DND-41 (cell line): ENCODE data around the gene PCNA.

Source experiments
- ATAC-seq: fragments of 200-7000 bp; cut with Tn5 transposase; 3 replicates; pipeline ENCODE4 v1.9.1; 2021; ENCODE audit warnings: low read depth; ENCODE audit not compliant: insufficient read depth
- DNase-seq: peaks from one replicate; pipeline ENCODE4 v3.0.0-alpha.2; 2020
- H2AFZ ChIP-seq: 2 replicates; pipeline ENCODE4 v1.6.0; 2012; ENCODE audit warnings: low read depth, low read length
- H3K27ac ChIP-seq: 2 replicates; pipeline ENCODE4 v1.5.1; 2012; ENCODE audit warnings: low read length, inconsistent platforms
- H3K27me3 ChIP-seq: fragments of 200-600 bp; sonication (generic); 2 replicates; pipeline ENCODE4 v1.6.0; 2012; ENCODE audit warnings: low read length, mild to moderate bottlenecking, inconsistent platforms; ENCODE audit not compliant: insufficient read depth, poor library complexity
- H3K36me3 ChIP-seq: 2 replicates; pipeline ENCODE4 v1.5.1; 2012; ENCODE audit warnings: low read length, inconsistent platforms; ENCODE audit not compliant: insufficient read depth
- H3K4me1 ChIP-seq: 2 replicates; pipeline ENCODE4 v1.5.1; 2012; ENCODE audit warnings: mild to moderate bottlenecking, low read length; ENCODE audit not compliant: insufficient read depth
- H3K4me2 ChIP-seq: 2 replicates; pipeline ENCODE4 v1.6.0; 2012; ENCODE audit warnings: mild to moderate bottlenecking, moderate library complexity, low read length, inconsistent platforms; ENCODE audit not compliant: insufficient read depth
- H3K4me3 ChIP-seq, 2 experiments: fragments of 200-600 bp in 1 of 2; shearing (Covaris generic) in 1 of 2; 2 replicates each; pipeline ENCODE4 v1.5.1; 2012 to 2016; ENCODE audit warnings: inconsistent platforms in 2 of 2, low read length in 2 of 2, mild to moderate bottlenecking in 2 of 2, low read depth in 1 of 2, moderate library complexity in 1 of 2
- H3K79me2 ChIP-seq: 2 replicates; pipeline ENCODE4 v1.6.0; 2012; ENCODE audit warnings: low read length, inconsistent platforms; ENCODE audit not compliant: insufficient read depth
- H3K9ac ChIP-seq: 2 replicates; pipeline ENCODE4 v1.6.0; 2012; ENCODE audit warnings: low read depth, mild to moderate bottlenecking, inconsistent platforms, low read length, moderate library complexity
- H3K9me3 ChIP-seq: 2 replicates; pipeline ENCODE4 v1.5.1; 2012; ENCODE audit warnings: low read length, moderate library complexity, mild to moderate bottlenecking, inconsistent platforms; ENCODE audit not compliant: insufficient read depth, severe bottlenecking
- H4K20me1 ChIP-seq: 2 replicates; pipeline ENCODE4 v1.6.0; 2012; ENCODE audit warnings: low read length; ENCODE audit not compliant: insufficient read depth
- CTCF ChIP-seq: IDR thresholded peaks from 2 replicates; pipeline ENCODE4 v1.5.1; 2012; ENCODE audit warnings: borderline replicate concordance, low read length, moderate library complexity, mild to moderate bottlenecking; ENCODE audit not compliant: poor library complexity, severe bottlenecking; ENCODE audit errors: extremely low read depth
- EZH2 ChIP-seq: IDR thresholded peaks from 3 replicates; pipeline ENCODE4 v1.6.1; 2012; ENCODE audit warnings: borderline replicate concordance, low read depth, mild to moderate bottlenecking, moderate library complexity, low read length, inconsistent platforms; ENCODE audit not compliant: severe bottlenecking

The PCNA gene

DNA sequence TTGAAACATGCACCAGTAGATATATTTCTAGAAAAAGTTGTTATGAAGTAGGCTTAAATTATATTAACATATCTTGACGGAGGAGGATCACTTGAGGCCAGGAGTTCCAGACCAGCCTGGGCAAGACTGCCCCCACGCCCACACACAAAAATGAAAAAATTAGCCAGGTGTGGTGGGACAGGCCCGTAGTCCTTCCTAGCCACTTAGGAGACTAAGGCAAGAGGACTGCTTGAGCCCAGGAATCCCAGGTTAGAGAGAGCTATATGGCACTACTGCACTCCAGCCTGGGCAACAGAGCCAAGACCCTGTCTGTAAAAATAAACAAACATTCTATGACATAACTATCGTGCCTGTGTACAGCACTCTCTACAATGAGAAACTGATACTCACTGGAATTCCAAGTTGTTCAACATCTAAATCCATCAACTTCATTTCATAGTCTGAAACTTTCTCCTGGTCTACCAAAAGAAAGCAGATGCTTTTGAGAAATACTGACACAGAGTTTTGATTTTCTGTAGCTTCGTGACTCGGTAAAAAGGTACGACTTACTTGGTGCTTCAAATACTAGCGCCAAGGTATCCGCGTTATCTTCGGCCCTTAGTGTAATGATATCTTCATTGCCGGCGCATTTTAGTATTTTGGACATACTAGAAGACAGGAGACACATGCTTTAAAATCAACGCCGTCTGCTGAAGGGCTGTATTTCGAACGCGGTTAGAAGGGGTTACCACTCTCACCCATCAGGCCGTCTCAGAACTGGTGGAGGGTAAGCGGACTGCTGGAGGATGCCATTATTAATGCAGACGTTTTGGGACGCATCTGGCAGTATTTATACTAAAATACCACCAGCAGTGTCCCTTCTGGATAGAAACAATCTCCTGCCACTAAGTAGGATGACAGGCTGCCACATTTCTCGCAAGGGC is 1.3 kb downstream of the PCNA start:
- peaks cover 65% of the 10 kb centered on the region for H3K4me1 ChIP-seq
- peaks cover 50% of the 10 kb centered on the region for H4K20me1 ChIP-seq
- DNase-seq: no peak
- H3K36me3 ChIP-seq: peaks cover 61% of the 10 kb centered on the region
- no peak for ATAC-seq
- H3K27me3 ChIP-seq: no peaks in the 10 kb centered on the region
- H3K79me2 ChIP-seq: peaks cover 78% of the 10 kb centered on the region
- H3K9ac ChIP-seq: peak overlapping the region; percentile 99
- H3K9me3 ChIP-seq: no peaks in the 10 kb centered on the region
- peak overlapping the region; percentile 91 for H2AFZ ChIP-seq
- peak overlapping the region; percentile 100 for H3K27ac ChIP-seq
- no peak for TF ChIP-seq EZH2
- no peak for TF ChIP-seq CTCF
- H3K4me2 ChIP-seq: peak overlapping the region; percentile 88
- peak overlapping the region; percentile 57 to 97 for H3K4me3 ChIP-seq

DNA sequence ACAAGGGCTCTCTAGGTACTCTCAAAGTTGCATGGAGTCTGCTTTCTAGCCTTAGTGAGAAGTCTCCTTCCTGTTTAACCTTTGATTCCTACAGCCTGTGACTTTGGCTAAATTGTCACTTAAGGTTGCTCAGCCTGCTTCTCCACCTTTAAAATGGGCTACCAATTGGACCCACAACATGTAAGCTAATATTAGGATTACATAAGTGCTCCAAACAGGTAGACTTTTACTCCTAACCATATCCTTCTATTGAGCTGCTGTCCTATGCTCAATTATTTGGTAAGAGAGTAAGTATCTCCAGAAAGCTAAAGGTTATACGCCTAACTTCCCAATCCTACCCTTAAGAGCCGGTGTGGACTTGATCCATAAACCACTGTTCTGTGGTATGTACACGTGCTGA is 2.9 kb downstream of the PCNA start:
- Histone ChIP-seq H3K4me3 (peak overlapping the region; percentile 57 to 97; a peak in 3 of 4 replicates), H3K4me2 (peak overlapping the region; percentile 88), H3K36me3 (peaks cover 65% of the 10 kb centered on the region), H3K79me2 (peaks cover 80% of the 10 kb centered on the region), H2AFZ (no peak overlapping the region), H3K27ac (peak overlapping the region; percentile 34), H3K9ac (peak overlapping the region; percentile 99), H3K9me3 (no peaks in the 10 kb centered on the region), H3K4me1 (peaks cover 73% of the 10 kb centered on the region), H4K20me1 (peaks cover 53% of the 10 kb centered on the region), H3K27me3 (no peaks in the 10 kb centered on the region)
- ATAC-seq: no peak
- no peak for DNase-seq
- no peak for TF ChIP-seq CTCF
- TF ChIP-seq EZH2: no peak

GRCh38 chr20:5114403-5114802 is 5.4 kb downstream of the PCNA start:
- TF ChIP-seq CTCF (no peak), EZH2 (no peak)
- H3K4me3 ChIP-seq: 0 out of 4 replicates have a peak overlapping the region, but pooled peaks of 1 of the 2 experiments have one; percentile 17
- H3K9ac ChIP-seq: 0 out of 2 replicates have a peak overlapping the region, but pooled peaks have one; percentile 8
- H3K36me3 ChIP-seq: peaks cover 78% of the 10 kb centered on the region
- H3K27ac ChIP-seq: no peak overlapping the region
- no peaks in the 10 kb centered on the region for H3K27me3 ChIP-seq
- DNase-seq (no peak), ATAC-seq (no peak)
- H3K4me2 ChIP-seq: peak overlapping the region; percentile 88
- H3K9me3 ChIP-seq: no peaks in the 10 kb centered on the region
- H3K4me1 ChIP-seq: peaks cover 67% of the 10 kb centered on the region
- H3K79me2 ChIP-seq: peaks cover 87% of the 10 kb centered on the region
- H2AFZ ChIP-seq: no peak overlapping the region
- H4K20me1 ChIP-seq: peaks cover 51% of the 10 kb centered on the region
